GM18907 (cell line): ENCODE measurements around the gene CTDSP1.

Experiments
- ATAC-seq: cut with Tn5 transposase; IDR thresholded peaks from one replicate; pipeline ENCODE4 v1.9.1; 2021; ENCODE audit warnings: mild to moderate bottlenecking, moderate library complexity; ENCODE audit not compliant: unreplicated experiment

Gene CTDSP1

GRCh38 chr2:218452079-218452478 is 52.4 kb downstream of the CTDSP1 start:
- ATAC-seq = no peak
